Measurements from ENCODE around the gene WIZ.

Gene WIZ

GRCh38 chr19:15464394-15465385, 14.9 kb upstream of the WIZ start, which contains the start of gene RASAL3:
RASAL3 (minus strand) TSS chr19:15464544; CDS start chr19:15464358, 186 bp downstream.
- no peak for DNase-seq

DNA sequence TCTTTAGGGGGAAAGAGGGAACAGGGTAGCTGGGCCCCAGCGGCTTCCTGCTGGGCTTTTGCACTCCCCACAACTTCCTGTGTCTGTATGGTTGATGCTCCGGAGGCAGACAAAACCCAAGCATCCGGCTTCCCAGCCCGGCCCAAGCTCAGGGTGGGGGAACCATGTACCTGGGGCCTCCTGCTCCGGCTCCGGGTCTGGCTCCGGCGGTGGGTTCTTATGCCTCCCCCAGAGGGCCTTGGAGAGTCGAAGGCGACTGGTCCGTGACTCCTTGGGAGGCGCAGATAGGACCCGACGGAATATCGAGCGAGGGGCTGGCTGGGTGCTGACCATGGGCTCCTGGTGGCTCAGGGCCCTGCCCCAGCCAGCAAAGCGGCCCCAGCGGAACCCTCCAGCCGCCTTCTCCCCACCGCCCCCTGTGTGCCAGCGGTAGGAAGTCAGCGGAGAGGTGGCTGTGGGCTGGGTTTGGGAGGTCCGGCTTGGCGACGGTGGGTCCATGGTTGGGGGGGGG, 14.2 kb upstream of the WIZ start:
- DNase-seq = no peak

GRCh38 chr19:15461694-15462093, 11.9 kb upstream of the WIZ start:
- DNase-seq = no peak

DNA sequence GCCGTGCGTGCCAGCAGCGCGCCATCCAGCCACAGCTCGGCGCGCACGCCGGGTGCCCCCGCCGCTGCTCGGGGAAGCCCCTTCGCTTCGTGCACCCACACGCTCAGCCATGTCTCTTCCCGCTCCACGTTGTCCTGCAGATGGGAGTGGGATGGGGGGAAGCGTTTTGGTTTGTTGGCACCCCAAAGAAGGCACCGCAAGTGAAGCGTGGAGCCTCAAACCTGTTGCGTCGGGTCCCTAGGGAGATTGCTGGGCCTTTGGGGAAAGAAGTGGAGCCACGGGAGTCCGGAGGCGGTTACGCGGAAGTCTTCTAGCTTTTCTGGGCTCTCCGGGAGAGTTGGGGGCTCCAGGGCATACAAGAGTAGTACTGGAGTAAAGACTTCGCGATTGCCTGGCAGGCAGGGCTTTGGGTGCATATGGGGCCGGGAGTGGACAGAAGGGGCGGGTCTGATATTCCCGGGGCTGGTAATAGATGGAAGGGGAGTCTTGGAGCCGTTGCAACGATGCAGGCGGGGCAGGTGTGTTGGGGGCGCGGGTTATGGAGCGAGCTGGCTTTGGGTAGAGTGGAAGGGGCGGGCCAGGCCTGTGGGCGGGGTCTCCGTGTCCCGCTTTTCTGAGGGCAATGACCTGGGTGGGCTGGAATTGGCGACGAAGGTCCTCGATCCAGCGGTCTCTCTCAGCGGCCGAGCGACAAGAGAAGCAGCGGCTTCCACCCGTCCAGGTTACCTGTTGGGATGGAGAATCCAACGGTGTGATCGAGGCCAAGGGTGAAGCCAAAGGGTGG, 8.1 kb upstream of the WIZ start:
- no peak for DNase-seq

DNA sequence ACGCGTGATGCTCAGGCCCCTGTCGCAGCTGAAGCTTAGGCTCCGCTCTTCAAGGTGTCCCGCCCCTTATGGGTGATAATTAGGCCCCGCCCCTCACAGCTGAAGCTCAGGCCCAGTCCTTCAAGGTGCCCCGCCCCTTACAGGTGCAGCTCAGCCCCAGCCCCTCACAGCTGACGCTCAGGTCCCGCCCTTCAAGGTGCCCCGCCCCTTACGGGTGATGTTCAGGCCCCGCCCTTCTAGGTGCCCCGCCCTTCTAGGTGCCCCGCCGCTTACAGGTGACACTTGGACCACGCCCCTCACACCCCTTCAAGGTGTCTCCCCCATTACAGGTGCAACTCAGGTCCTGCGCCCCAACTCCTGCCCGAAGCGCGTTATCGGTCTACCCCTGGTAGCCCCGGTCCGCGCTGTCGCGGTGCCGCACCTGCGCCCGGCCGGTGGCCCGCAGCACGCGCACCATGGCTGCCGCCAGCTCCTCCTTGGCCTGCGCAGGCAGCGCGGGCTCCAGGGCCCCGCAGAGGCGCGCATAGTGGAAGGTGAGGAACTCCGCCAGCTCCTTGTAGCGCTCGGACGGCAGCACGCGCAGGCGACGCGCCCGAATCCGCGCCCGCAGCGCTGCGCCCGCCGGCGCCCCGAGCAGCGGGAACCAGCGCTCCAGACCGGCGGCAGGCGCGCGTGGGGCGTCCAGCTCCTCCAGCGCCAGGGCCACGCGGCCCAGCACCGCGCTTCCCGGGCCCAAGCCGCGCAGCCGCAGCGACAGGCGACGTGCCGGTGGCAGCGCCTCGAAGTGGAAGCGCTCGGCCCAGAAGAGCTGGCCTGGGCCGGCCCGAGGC, 7.3 kb upstream of the WIZ start:
- no peak for DNase-seq

- no peak for DNase-seq
Measured at GRCh38 chr19:15456441-15456840, 6.7 kb upstream of the WIZ start.

DNA sequence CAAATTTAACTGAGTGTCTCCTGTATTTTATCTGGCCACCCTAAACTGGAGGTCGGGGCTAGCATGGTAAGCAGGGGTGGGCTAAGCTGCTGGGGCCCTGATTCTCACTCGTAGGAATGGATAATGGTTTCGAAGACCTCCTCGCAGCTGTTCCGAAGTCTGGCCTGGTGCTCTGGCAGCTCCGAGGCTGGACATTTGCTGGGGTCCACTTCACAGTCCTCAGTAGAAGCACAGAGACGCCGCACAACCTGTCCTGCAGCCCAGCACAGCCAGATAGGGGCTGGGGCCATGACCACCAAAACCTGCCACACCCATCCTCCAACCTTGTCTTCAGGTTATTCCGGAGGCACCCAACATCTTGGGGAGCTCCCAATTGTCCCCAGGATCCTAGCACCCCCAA, 6.2 kb upstream of the WIZ start:
- no peak for DNase-seq

GRCh38 chr19:15453906-15454860, 4.4 kb upstream of the WIZ start:
- DNase-seq = no peak

GRCh38 chr19:15453091-15453578, 3.4 kb upstream of the WIZ start:
- no peak for DNase-seq

- peak; percentile 88 for DNase-seq
Measured at GRCh38 chr19:15452111-15453047, 2.6 kb upstream of the WIZ start.

DNA sequence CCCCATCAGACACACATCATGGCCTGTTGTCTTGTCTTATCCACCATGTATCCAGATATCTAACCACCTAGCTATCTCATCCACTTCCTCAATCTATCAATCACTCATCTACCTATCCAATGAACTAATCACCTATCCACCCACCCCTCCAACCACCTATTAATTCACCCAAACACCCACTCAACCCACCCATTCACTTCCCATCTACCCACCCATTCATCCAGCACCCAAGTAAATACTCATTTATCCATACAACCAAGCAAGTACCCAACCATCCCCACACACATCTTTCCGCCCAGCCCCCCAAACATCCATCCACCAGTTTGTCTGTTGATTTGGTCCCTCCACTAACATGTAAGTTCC, 753 bp upstream of the WIZ start:
- DNase-seq = no peak

DNA sequence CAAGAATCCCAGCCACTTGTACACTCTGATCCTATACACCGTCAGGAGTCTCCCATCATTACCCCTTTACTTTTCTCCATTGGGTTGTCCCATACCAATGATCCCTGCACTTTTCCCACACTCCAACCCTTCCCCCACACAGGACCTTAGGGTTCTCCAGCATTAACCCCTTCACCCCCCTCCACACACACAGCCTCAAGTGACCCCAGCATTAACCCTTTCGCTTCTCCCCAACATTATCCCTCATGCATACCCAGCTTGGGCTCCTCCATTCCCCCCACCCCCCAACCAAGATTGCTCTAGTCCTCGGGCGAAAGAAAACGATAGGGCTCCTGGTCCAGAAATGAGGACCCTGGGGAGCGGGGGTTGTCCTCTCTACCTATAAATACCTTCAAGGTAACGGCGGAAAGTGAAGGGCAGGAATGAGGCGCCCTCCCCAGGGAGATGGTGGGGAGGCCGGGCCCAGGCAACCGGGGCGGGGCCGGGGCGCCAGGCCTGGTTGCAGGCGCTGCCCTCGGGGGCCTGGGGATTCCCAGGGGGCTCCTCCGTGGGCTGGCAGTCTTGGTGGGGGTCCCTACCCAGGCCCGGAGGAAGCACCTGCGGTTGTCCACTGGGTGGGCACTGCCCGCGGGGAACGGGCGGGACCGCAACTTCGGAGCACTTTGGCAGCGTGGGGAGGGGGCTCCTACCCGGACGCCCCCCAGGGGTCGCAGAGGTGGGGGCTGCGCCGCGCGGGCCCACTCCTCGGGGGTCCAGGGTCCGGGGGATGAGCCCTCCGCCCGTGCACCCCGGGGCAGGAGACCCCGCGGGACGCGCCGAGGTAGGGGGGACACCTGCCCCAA, 757 bp downstream of the WIZ start:
- no peak for DNase-seq

- DNase-seq = no peak
Measured at GRCh38 chr19:15448044-15448777, 1.5 kb downstream of the WIZ start.

DNA sequence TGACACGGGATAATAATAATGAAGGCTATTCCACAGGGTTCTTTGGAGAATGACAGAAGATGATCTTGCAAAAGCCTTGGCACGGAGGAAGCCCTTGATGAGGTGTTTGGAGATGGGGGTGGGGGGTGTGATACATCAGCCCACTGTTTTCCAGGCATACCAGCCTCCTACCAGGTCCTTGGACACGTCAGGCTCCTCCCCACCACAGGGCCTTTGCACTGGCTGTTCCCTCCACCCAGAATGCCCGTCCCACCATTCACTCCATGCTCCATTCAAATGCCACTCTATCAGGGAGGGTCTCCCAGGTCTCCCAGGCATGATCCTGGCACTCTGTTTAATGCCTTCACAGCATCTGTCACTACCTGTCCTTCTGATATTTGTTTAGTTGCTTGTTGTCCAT, 2.7 kb downstream of the WIZ start:
- DNase-seq = no peak

GRCh38 chr19:15445807-15446376, 3.9 kb downstream of the WIZ start:
- DNase-seq = no peak

DNA sequence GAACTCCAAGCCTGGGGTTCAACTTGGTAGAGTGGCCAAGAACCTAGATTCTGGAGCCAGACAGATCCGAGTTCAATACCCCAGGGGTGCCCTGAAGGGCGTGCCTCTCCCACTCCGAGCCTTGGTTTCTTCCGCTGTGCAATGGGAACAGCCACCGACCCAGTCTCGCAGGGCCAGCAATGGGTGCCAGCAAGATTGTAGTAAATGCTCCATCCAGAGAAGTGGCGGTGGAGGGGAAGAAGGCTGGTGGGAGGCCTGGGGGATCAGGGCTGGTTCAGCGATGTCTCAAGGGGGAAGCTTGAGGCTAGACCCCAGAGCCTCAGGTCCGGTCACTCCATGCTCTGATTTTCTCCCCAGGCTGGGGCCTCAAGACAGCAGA, 4.5 kb downstream of the WIZ start:
- no peak for DNase-seq

- no peak for DNase-seq
Measured at GRCh38 chr19:15444505-15445226, 5.1 kb downstream of the WIZ start.
